GM18868 (cell line): Measurements from ENCODE around the gene SHLD2.
"Not testable (repeated sequence)": the region's sequence is repeated elsewhere in the genome, so short reads cannot be mapped to it uniquely, and the experiment has no call there.

Source experiments
- ATAC-seq: cut with Tn5 transposase; IDR thresholded peaks from one replicate; pipeline ENCODE4 v1.9.1; 2021; ENCODE audit warnings: mild to moderate bottlenecking, moderate library complexity; ENCODE audit not compliant: unreplicated experiment

SHLD2 gene

DNA sequence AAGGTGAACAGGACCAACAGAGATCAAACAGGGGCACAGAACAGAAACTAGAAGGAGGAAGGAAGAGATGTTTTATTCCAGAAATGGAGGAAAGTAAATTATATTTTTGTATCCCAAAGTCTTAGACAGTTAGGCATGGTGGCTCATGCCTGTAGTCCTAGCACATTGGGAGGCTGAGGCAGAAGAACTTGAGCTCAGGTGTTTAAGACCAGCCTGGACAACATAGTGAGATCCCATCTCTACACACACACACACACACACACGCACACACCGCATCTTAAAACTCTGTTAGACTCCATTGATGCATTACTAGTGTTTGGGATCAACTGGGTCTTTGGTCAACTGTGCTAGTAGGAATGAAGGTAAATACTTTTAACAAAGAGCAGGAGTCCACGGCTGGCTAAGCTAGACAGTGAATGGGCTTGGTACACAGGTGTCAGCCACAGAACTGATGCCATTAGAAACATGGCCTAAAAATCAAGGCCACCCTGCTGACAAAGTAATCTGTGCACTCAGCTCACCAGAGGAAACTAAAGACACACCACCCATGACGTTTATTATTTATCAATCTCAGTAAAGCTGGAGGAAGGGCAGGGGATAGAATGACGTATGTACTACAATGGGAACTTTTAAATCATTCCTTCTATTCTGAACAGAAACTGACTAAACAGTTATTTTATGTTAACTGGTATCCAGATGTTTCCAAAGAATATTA lies 11.3 kb upstream of the SHLD2 start:
- peak; percentile 44 for ATAC-seq

DNA sequence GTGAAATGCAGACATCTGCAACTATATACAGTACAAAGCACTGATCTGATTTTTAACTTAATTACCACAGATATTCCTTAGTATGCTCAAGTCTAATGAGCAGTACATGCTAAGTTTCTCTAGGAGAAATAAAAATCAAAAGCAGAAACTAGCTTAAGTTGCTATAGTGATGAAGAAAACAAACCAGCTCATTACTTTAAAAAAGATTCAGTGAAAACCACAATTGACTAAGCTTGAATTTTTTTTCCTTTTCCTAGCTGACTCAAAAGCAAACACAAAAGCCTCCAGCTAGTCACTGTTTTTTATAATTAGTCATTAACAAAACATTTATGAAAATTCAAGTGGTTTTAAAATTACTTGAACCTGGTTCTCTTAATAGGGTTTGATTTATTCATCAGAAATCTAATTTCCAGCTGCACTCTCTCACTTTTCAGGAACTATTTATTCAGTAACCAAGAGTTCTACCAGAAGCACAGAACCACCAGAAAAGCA lies 10.7 kb upstream of the SHLD2 start:
- ATAC-seq: peak; percentile 77

DNA sequence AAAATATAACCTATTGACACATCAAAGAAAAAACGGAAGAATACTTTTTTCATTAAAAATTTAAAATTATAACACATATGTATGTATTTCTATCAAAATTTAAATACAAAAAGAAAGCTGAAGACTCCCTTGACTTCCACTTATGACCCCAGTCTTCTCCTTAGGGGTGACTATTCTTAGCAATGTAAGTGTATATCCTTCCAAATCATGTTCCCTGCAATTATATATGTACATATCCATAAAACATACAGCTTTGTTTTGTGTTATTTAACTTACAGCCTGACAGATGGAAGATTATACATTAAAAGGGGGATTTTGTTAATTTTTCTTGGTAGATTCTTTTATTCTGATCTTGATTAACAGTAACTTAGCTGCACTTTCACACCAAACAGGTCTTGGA lies 9.5 kb upstream of the SHLD2 start:
- ATAC-seq: no peak

DNA sequence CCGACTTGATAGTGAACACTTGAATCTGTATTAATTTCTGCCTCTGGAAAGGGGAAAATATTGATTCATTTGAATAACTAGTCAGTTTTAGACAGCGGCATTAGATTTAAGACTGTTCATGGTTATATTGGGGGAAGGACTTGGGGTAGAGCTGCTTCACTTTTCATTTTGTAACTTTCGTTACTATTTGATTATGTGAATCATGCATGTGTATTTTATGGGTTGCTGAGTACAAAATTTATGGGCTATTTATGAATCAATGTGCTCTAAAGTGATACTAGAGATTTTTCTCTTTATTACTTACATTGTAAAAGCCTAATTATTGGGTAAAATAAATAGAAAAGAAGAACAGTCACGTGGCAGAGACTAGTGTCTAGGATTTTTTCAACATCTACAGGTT lies 5.3 kb upstream of the SHLD2 start:
- no peak for ATAC-seq

DNA sequence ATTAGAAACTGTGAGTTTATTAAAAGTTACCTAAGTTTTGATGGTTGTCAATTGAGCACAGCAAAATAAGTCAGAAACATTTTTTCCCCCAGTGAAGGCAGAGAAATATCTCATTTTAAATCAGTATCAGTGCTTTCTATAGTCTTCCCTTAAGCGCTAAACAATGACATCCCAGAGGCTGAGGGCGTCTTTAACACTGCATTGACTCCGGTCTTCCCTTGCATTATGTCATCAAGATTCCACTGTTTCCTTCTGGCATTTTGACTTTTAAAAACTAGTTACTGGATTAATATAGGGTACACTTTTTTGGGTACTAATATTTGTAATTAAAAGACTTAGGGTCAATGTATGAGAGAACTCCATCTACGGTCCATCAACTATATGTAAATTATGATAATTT lies 4.2 kb upstream of the SHLD2 start:
- ATAC-seq: no peak

DNA sequence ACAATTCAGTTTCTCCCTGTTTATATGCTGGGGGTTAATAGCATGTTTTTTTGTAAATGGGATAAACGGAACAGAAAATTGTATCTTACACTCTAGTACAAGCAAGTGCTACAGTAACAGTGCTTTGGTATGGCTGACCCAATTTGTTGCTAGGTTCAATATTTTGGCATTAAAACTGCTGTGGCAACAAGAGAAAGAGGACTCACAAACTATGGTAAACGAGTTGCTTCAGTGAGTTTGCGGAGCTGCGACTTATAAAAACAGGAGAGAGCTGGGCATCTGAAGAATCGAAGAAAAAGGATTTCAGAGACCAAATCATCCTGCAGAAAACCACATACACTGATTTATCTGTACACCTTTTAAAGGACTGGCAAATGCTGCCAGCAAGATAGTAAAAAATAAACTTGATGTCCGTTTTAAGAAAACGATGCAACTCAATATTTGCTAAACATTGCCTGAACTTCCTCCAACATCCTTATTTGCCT lies 2.6 kb upstream of the SHLD2 start:
- no peak for ATAC-seq

DNA sequence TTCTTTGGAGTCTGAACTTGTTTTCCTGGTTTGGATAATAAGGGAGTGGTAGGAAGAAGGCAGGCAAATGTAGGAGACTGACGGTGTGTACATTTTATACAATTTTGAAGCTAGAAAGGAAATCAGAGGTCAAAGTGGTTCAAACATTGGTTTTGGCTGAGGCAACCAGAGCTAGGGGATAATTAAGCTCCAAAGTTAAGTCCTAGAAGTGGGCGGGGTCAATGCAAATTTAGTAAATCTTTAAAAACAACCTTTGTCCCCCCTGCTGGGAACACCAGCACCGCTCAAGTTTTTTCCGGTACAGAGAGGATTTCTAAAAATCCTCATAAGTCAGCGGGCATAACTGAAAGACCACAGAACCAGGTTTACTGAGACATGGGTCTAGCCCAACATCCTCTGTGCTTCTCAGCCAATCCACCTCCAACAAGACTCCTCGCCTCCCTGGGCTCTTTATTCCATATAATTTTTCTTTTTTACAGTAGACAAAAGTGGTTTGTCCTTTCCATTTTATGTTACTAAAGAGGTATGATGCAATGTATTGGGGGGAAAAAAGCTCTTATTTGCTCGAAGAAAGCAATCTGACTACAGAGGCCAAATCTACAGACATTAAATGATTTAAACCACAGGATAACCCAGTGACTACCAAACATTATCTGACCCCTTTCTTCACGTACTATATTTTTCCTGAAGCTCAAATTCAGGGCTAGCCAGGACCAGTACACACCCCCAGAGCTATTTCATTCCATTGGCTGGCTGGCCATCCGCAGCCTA lies 2.0 kb upstream of the SHLD2 start:
- ATAC-seq: no peak

DNA sequence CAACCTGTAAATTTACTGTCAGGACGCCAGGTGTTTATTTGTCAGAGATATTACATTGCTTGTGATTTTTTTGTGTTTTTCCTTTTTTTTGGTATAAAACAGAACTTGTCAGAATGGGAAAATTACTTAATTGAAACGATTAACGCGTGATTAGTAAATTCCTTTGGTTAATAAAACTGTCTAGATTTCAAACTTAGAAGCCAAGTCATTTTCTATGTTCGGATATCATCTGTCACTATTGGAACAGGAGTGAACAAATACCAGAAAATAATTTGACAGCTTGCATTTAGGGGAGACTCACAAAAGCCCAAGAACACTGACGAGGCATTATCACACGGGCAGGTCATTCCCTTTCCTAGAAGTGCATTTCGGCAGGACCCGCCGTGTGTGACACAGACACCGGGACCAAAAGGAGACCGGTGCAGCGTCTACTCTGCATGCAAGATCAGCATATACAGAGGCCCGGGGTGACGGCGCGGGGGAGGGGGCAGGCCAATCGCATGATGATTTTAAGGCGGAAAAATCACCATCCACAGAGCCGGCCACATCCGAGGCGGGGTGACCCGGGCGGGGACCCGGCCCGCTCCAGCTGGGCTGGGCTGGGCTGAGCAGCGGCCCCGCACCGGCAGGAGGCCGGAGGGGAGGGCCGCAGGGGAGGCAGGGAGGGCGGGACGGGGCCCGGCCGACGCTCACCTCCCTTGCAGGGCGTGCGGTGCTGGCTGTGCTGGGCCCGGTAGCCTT lies 1.2 kb upstream of the SHLD2 start:
- peak; percentile 24 for ATAC-seq

DNA sequence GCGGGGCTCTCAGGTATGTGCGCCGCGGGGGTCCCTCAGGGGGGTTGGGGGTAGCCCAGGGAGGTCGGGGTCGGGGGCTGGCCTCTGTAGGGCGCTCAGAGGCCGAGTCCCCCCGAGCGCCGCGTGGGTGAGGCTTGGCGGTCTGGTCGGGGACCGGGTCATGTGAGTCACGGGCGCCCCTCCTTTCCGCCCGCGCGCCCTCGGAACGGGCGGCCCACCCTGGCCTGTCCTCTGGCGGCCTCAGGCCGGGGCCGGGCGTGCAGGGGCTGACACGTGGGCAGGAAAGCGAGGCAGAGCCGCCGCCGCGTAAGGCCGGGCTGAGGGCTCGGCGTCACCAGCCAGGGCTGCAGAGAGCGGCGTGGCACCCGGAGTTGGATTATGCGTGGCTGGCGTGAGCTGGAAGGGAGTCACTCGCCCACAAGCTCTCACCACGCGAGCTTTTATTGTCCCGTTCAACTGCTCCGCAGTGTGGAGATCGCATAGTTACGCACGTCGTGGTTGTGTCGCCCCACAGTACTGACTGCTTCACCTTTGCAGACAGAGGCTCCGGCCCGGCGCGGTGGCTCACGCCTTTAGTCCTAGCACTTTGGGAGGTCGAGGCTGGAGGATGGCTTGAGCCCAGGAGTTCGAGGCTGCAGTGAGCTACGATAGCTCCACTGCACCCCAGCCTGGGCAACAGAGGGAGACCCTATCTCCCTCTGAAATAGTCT lies 385 bp downstream of the SHLD2 start:
- peak; percentile 53 for ATAC-seq

DNA sequence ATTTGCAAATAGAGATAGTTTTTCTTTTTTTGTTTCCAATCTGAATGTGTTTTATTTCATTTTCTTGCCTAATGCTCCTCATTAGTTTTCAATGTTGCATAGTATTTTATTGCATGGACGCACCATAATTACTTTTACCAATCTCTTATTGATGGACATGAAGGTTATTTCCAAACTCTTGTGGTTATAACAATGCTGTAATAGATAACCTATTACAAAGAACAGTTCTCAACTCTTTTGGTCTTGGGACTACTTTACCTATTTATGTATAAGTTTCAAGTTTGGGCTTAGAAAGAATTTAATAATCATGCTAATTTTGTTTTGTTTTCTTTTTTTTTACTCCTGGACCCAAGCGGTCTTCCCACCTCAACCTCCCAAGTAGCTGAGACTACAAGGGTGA lies 7.0 kb downstream of the SHLD2 start:
- no peak for ATAC-seq

DNA sequence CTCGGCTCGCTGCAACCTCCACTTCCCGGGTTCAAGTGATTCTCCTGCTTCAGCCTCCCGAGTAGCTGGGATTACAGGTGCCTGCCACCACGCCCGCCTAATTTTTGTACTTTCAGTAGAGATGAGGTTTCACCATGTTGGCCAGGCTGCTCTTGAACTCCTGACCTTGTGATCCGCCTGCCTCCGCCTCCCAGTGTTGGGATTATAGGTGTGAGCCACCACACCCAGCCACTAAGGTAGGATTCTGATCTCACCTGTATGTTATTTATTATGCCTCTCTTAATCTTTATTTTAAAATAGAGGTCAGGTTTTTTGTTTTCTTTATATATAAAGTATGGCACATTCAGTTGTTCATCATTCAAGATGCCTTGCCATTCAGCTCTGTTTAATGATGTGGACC lies 9.7 kb downstream of the SHLD2 start:
- not testable (repeated sequence) for ATAC-seq

DNA sequence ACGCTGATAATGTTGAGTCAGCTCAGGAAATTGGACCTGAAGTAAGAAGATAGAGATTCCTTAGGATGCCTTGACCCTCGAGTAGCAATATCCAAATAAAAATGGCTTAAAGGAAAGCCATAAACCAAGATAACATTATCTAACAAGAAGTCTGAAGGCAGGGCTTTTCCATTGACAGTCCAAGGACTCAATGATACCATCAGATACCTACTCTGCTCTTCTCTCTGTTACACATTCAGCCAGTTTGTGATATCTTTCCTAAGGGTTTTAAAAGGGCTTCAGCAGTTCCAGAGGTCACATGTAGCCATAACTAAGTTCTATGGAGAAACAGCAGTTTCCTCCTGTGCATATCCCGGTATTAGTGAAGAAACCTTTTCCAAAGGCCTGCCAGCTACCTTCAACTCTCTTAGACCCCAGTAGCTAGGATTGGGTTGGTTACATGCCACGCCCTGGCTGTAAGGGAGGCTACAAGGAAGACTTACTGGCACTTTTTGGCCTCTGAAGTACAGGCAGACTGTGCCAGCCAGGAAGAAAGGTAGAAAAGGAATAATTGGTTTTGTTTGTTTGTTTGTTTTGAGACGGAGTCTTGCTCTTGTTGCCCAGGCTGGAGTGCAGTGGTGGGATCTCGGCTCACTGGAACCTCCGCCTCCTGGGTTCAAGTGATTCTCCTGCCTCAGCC lies 10.6 kb downstream of the SHLD2 start:
- no peak for ATAC-seq

DNA sequence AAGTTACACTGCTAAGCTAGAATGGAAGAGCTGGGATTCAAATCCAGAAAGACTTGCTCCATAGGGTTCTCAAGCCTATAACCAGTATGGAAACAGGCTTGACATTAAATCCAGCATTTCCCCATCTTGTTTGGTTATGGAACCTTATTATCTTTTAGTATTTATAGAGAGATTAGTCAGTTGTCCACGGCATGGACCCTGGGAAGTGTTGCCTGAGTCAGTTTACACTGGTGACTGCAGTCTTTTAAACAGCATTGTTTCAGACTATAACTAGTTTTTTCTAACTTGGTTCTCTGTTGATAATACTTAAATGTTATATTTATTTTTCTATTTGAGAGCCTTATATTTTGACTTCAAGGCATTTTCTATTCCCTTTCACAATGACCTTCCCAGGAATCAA lies 23.1 kb downstream of the SHLD2 start:
- ATAC-seq: not testable (repeated sequence)

DNA sequence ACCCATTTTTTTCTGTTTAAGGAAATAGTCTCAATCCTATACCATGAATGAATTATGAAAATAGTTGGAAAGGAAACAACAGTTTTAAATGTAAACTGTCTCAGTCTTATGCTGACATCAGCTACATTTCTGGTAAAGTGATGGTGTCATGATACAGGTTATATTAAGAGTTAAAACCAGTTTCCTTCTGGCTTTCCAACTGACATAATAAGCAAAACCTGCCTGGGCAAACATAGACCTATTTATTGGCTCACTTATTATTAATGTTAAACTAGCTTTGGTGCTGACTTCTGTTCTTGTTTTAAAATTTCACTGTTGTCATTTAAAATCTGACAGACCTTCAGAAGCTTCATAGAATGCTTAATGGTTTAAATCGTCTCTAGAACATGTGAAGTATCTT lies 24.0 kb downstream of the SHLD2 start:
- not testable (repeated sequence) for ATAC-seq

DNA sequence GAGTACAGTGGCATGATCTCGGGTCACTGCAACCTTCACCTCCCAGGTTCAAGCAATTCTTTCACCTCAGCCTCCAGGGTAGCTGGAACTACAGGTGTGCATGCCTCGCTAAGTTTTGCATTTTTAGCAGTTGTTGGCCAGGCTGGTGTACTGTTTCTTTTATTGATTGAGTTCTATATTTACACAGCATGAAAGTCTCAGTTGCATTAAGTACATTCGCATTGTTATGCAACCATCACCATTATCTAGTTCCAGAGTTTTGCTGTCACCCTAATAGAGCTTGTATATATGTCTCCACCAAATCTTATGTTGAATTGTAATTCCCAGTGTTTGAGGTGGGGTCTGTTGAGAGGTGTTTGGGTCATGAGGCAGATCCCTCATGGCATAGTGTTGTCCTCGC lies 28.3 kb downstream of the SHLD2 start:
- not testable (repeated sequence) for ATAC-seq

DNA sequence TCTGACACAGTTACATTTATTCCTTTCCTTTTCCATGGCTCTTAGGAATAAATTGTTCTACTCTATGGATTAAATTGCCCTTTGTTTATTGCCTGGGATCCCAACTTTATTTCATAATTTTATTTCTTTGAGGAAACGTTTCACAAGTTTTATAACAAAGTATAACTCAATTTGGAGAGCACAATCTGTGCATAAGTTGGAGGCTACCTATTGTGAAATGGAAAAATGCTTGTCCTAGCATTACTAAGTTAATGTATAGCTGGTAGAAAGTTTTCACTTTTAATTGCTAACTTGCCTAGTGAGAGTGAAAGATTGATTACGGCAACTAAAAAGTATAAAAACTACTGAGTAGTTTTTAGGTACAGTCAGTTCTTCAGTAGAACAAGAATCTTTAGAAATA lies 32.0 kb downstream of the SHLD2 start:
- not testable (repeated sequence) for ATAC-seq

DNA sequence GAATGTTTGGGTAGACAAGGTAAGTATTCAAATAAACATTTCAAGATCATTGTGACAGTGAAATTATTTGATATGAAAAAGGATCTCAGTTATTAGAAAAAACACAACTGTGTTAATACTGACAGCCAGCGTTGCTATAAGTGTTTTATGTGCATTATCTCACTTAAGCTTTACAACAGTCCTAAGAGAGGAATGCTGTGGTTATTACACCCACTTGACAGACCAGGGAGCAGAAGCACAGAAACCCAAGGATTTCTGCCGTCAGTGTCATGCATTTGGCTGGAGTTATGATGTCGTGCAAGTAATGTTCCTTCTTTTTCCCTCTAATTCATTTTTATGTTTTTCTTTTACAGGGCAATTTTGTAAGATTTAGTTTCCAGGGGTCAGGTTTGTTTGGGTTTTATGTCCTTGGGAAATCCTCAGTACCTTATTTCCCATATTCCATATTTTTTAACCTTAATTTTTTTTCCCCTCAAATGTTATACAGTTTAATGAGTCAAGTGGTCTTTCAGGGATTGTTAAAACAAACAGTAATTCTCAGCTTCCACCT lies 32.7 kb downstream of the SHLD2 start:
- not testable (repeated sequence) for ATAC-seq

DNA sequence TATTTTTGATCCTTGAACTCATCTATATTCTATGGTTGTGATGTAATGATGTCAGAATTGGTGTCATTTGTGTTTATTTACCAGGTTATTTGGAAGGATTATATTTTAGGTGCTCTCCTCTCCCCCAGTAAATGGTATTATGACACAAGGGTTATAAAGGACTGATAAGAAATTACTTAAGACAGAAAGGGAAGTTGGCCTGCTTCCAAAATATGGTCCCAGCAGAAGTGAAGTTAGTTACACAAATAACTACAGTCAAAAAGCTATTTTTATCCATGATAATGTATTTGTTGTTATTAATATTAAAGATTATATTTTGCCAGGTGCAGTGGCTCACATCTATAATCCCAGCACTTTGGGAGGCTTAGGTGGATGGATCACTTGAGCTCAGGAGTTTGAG lies 37.2 kb downstream of the SHLD2 start:
- ATAC-seq: not testable (repeated sequence)

DNA sequence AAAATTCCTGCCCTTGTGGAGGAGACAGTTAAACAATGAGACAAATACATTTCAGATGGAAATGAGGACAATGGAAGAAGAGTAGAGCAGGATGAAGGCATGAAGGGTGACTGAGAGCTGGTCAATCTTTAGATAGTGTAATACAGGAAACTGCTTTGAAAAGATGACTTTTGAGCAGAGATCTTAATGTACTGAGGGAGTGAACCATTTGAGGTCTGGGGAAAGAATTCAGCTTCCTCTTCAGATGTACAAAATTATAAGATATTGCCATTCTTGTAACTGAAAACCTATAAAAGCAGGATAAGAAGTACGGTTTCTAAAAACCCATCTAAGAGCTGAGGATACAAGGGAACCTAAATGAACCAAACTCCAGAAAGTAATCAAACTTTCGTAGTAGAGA lies 38.9 kb downstream of the SHLD2 start:
- not testable (repeated sequence) for ATAC-seq

DNA sequence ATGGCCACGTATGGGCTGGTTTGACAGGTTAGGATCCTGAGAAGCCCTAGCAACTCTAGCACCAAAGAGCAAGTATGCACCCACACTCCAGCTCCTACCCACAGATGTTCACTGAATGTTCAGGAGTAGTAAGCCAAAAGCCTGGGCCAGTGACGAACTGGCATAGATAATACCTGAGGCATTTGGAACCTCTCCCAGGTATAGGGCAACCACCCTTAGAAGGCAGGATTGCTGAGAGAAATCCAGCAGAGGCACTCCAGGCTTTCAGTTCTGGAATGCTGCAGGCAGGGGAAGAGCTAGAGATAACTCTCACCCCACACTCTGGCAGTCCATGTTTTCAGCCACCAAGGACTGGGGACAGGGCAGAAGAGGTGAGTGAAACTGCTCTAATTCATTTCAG lies 39.4 kb downstream of the SHLD2 start:
- ATAC-seq: not testable (repeated sequence)
